Activated T-helper 1 cell treated with anti-CD3 and anti-CD28 coated beads, Interleukin-2, amount 50 U/mL, for 16 hours (primary cell): ENCODE measurements around the gene LRRC37A2.
A peak's percentile ranks its signal among the peaks of the same experiment; 100 is the strongest.
"Not testable (repeated sequence)": the region's sequence is repeated elsewhere in the genome, so short reads cannot be mapped to it uniquely, and the experiment has no call there.

ENCODE experiments used
- DNase-seq, 2 donors: peaks; one replicate each; pipeline ENCODE4 v3.0.0-alpha.2; 2020; ENCODE audit warnings: low read depth in 1 of 2, low spot score in 1 of 2

The LRRC37A2 gene

GRCh38 chr17:46512168-46512567, at the start of gene LRRC37A2:
Gene LRRC37A2 (plus strand): TSS chr17:46512468. CDS start chr17:46512713, 245 bp downstream.
- DNase-seq: not testable (repeated sequence)

- DNase-seq: not testable (repeated sequence)
These were observed 44.6 kb upstream of the LRRC37A2 start for GRCh38 chr17:46467618-46468017.

GRCh38 chr17:46474489-46474888, 37.8 kb upstream of the LRRC37A2 start:
- not testable (repeated sequence) for DNase-seq

- DNase-seq: not testable (repeated sequence)
These were observed 36.7 kb upstream of the LRRC37A2 start for GRCh38 chr17:46475583-46475982.

GRCh38 chr17:46478823-46479222, 33.4 kb upstream of the LRRC37A2 start:
- not testable (repeated sequence) for DNase-seq

GRCh38 chr17:46481310-46481709, 31.0 kb upstream of the LRRC37A2 start:
- DNase-seq: not testable (repeated sequence)

GRCh38 chr17:46492021-46492420, 20.2 kb upstream of the LRRC37A2 start:
- DNase-seq: not testable (repeated sequence)

GRCh38 chr17:46499437-46500139, 12.7 kb upstream of the LRRC37A2 start:
- not testable (repeated sequence) for DNase-seq

GRCh38 chr17:46505896-46506295, 6.4 kb upstream of the LRRC37A2 start:
- not testable (repeated sequence) for DNase-seq

- DNase-seq: not testable (repeated sequence)
These were observed 22.4 kb downstream of the LRRC37A2 start for GRCh38 chr17:46534716-46535115.

- not testable (repeated sequence) for DNase-seq
These were observed 36.3 kb downstream of the LRRC37A2 start for GRCh38 chr17:46548607-46549006.

- DNase-seq: not testable (repeated sequence)
These were observed 46.9 kb downstream of the LRRC37A2 start for GRCh38 chr17:46559155-46559554.

GRCh38 chr17:46560048-46560447, 47.8 kb downstream of the LRRC37A2 start:
- DNase-seq: not testable (repeated sequence)

GRCh38 chr17:46566284-46566683, 54.0 kb downstream of the LRRC37A2 start:
- DNase-seq: not testable (repeated sequence)

GRCh38 chr17:46566980-46567379, 54.7 kb downstream of the LRRC37A2 start:
- not testable (repeated sequence) for DNase-seq

- DNase-seq: not testable (repeated sequence)
These were observed 59.5 kb downstream of the LRRC37A2 start for GRCh38 chr17:46571796-46572195.

GRCh38 chr17:46579083-46580075, 67.1 kb downstream of the LRRC37A2 start, which contains the start of gene ARL17A:
Gene ARL17A (minus strand): TSS chr17:46579691. CDS start chr17:46576322, 3,369 bp downstream.
- DNase-seq: peak; percentile 49 to 54

- not testable (repeated sequence) for DNase-seq
These were observed 67.8 kb downstream of the LRRC37A2 start for GRCh38 chr17:46580082-46580481.

- not testable (repeated sequence) for DNase-seq
These were observed 73.2 kb downstream of the LRRC37A2 start for GRCh38 chr17:46585444-46585843.

GRCh38 chr17:46590157-46591146, 78.2 kb downstream of the LRRC37A2 start, which contains the start of gene NSF:
Gene NSF (plus strand): TSS chr17:46590669. CDS start chr17:46590776, 107 bp downstream.
- not testable (repeated sequence) for DNase-seq
